Measurements from ENCODE around the gene GPRC5D.

DNA sequence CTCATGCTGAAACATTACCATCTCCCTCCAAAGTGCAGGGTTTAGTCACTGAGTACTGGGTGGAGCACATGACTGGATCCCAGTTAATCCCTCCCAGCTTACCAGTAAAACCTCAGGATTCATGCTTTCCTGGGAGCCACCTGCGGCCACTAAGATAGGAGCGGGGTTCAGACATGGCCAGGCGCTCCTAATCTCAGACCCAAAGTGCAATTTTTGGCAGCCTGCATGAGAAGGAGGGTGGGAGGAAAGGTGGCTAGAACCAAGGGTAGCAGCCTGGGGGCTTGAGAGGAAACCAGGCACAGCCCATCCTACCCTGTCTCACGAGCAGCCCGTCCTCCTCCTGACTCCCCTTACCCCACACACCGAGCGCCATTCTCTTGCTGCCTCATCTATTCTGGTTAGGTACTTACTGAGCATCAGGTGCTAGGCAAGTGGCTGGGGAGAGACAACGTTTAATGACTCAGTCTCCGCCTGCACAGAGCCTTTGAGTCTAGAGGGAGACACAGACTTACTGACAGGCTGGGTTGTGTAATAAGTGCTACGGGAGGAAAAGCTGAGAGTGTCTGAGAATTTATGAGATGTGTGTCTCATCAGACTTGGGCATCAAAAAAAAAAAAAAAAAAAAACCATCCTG, 50.7 kb downstream of the GPRC5D start:
- no peak for TF ChIP-seq POLR2A (IDR thresholded peaks at IDR 0.05)
- TF ChIP-seq, protein P1, sequence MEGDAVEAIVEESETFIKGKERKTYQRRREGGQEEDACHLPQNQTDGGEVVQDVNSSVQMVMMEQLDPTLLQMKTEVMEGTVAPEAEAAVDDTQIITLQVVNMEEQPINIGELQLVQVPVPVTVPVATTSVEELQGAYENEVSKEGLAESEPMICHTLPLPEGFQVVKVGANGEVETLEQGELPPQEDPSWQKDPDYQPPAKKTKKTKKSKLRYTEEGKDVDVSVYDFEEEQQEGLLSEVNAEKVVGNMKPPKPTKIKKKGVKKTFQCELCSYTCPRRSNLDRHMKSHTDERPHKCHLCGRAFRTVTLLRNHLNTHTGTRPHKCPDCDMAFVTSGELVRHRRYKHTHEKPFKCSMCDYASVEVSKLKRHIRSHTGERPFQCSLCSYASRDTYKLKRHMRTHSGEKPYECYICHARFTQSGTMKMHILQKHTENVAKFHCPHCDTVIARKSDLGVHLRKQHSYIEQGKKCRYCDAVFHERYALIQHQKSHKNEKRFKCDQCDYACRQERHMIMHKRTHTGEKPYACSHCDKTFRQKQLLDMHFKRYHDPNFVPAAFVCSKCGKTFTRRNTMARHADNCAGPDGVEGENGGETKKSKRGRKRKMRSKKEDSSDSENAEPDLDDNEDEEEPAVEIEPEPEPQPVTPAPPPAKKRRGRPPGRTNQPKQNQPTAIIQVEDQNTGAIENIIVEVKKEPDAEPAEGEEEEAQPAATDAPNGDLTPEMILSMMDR (IDR thresholded peaks at IDR 0.05): no peak

Measured in testis (tissue), 2 donors.